GM18499 (cell line): ENCODE data around the gene LPCAT2.

Source experiments
- ATAC-seq: cut with Tn5 transposase; IDR thresholded peaks from one replicate; pipeline ENCODE4 v1.9.1; 2021; ENCODE audit warnings: moderate number of reproducible peaks; ENCODE audit not compliant: insufficient read depth, unreplicated experiment

Gene LPCAT2

DNA sequence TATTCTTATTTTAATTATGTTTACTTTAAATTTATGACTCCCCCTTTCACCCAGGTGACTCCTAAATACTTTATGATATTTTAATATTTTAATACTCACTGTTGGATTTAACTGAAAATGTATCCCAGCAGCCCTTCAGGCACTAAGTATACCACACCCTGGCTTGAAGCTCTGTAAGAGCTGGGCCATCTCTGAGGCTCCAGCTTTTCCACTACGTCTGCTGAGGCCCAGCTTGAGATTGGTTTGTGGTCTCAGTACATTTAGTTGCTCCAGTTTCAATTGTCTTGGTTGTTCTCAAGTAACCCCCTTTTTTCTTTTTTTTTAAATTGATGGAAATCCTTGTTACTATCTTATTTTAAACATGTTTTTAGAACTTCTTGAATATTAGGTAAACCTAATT, 30.6 kb downstream of the LPCAT2 start:
- no peak for ATAC-seq

DNA sequence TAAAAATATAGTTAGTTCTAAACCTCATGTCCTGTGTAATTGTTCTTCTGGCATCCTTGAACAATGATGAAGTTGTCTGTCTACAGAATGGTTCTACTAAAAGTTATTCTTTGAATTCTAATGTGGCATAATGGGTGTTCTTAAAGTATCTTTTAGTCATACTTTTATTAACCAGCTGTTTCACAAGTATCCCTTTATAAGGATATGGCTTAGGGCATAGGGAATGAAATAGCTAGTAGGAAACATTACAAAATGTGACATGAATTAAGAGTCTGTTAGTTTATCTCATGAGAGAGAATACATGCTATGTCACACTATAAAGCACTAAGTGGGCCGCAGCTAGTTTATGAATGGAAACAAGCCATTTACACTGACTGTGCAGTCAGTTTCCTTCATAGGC, 31.3 kb downstream of the LPCAT2 start:
- ATAC-seq, result no peak

DNA sequence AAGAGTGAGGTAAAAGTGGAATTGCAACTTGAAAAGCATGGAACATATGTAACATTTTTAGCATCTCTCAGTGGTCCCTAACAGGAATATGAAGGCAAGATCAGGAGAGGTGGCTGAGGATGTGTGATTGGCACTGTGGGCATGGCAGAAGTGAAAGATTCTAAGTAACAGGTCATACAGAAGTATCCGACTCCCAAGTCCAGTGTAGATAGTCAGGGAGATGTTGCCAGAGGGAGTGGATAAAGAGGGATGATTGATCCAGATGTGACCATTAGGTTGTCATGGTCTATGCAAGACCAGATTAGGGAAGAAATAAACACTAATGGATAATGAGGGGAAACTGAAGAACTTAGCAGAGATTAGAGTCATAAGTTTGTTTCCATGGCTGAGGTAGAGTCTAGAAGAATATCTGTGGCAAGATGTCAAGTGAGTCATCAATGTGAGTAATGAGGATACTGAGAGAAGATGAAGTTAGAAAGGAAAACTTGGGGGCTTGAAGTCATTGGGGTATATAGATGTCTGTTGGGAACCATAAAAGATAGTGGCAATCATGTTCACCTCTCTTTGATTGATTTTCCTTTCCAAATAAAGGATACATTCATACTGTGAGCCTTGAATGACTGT, 33.7 kb downstream of the LPCAT2 start:
- ATAC-seq, result no peak

DNA sequence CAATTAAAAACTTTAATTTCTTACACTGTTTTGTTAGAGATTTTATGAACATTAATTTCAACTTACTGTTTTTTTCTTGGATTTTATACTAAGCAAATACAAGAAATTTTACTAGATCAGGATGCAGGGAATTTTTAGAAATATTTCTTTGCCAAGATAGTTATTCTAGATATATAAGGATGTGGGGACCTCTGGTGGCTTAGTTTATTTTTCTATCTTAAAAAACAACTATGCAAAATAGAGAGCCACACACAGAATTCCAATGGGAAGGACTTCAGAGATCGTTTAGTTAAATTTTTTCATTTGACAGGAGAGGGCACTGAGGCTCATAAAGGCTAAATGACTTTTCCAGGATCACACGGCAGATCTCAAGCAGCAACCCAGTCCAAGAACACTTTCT, 34.6 kb downstream of the LPCAT2 start:
- no peak for ATAC-seq

DNA sequence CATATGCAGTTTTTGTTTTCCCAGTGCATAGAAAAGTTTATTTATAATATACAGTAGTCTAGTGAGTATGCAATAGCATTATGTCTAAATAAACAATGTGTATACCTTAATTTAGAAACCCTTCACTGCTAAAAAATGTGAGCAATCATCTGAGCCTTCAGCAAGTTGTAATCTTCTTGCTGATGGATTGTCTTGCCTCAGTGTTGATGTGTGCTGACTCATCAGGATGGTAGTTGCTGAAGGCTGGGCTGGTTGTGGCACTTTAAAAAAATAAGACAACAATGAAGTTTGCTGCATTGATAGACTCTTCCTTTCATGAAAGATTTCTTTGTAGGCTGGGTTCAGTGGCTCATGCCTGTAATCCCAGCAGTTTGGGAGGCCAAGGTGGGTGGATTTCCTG, 43.7 kb downstream of the LPCAT2 start:
- no peak for ATAC-seq

DNA sequence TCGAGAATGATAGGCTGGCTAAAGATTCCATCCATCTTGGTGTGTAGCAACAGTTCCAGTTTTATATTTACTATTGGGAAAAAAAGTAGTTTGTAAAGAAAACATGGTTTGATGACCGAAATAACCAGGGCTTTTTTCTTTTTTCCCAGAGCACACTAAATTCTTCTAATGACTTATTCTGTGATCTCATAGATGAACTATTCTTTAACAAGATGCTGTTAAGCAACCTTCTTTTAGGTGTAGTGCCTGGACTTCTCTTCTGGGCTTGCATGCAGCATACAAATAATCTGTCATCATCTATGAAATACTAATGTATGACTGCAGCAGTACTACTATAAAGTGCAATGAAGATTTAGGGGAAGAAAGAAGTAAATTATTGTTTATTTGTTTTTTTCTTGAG, 46.6 kb downstream of the LPCAT2 start:
- ATAC-seq, result no peak

DNA sequence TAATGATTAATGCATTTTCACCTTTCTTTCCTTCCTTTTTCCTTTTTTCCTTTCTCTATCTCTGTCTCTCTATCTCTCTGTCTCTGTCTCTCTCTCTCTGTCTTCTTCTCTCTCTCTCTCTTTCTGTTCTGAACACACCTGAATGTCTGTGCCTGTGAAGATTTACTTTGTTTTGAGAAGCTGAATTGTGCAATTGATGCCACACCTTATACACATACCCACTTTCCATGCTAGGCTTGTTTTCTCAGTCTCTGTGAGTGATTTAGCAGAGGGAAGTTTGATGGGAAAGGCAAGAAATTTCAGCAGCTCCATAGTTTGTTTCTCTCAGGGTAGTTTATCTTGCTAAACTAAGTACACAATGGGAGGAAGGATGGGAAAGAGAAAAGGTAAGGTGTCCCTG, 48.3 kb downstream of the LPCAT2 start:
- ATAC-seq, result no peak

DNA sequence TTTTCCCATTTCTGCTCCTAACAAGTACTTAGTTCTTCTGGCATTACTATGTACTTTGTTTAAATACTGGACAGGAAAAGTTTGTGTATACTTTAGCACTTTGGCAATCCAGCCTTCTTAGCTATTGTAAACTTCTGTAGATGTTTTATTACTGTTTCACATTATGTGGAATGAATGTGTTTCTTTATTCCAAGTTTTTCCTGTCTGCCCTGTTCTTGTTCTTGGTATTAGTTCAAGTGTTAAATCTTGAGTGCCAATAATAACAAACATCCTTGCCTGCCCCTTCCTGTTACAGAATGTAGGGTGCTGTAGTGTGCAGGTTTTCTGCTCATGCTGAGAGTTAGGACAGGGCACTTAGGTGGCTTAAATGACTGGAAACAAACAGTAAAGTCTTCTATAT, 50.4 kb downstream of the LPCAT2 start:
- no peak for ATAC-seq

DNA sequence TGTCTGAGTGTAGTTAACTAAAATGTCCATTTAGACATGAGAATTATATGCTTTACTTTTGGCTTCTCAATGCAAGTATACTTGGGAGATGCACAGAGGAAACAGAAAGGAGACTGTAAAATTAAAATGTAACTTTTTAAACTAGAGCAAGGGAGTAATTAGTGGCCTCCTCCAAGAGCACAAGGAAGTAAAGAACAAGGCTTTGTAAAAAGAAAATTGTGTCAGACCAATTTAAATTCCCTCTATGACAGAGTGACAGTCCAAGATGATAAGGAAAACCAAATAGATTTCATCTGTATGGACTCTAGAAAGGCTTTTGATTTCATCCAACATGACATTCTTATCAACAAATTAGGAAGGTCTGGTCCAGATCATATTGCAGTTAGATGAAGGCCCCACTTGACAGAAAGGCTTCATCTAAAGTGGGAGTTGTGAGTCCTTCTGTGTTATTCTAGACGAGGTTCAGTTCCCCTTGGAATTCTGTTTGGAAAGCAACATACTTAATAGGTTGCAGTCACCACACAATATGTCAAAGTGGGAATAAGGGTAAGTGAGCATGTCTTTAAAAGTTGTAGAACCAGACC, 51.2 kb downstream of the LPCAT2 start:
- ATAC-seq, result no peak

DNA sequence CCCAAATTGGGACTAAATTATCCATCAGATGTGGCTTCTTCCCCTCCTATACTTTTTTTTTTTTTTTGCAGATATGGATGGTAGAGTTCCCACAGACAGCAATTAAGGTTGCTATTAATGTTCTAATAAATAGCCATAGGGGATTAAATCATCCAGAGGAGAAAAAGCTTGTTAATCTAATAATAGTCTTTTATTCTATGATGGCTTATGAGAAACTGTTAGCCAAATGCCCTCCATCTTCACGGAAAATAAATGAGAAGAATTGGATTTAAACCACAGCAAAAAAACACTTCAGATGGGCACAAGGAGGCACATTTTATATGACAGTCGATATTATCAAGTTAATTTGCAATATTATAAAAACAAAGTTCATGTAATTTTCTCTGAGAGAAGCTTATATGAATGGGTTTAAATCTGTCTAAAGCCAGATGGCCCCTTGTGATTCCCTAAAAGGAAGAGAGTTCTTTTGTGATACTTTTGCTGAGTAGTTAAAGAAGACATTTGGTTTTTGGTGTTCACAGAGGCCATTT, 52.5 kb downstream of the LPCAT2 start:
- no peak for ATAC-seq

DNA sequence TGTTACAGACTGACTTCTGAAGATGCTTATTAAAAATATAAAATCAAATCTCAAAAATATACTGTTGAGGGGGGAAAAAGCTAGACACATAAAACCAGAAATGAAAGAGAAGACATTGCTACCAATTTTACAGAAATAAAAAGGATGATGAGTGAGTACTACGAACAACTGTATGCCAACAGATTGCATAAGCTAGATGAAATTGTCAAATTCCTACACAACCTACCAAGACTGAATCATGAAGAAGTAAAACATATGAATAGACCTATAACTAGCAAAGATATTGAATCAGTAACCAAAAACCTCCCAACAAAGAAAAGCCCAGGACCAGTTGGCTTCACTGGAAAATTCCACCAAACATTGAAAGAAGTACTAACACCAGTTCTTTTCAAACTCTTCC, 54.1 kb downstream of the LPCAT2 start:
- no peak for ATAC-seq

DNA sequence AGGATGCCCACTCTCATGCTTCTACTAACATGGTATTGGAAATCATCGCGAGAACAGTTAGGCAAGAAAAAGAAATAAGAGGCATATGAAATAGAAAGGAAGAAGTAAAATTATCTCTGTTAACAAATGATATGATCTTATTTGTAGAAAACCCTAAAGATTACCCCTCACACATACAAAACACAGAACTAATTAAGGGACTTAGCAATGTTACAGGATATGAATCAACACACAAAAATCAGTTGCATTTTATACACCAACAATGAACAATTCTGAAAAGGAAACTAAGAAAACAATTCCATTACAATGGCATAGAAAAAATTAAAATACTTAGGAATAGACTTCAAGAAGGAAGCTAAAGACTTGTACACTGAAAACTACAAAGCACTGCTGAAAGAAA, 54.9 kb downstream of the LPCAT2 start:
- ATAC-seq, result no peak

DNA sequence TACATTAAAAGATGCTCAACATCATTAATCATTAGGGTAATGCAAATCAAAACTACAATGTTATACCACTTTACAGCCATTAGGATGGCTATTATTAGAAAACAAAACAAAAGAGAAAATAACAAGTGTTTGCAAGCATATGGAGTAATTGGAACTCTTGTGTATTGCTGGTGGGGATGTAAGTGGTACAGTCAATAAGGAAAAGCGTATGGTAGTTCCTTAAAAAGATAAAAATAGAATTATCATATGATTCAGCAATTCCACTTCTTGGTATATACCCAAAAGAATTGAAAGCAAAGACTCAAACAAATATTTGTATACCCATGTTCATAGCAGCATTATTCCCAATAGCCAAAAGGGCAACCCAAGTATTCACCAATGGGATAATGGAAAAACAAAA, 56.2 kb downstream of the LPCAT2 start:
- ATAC-seq, result no peak

DNA sequence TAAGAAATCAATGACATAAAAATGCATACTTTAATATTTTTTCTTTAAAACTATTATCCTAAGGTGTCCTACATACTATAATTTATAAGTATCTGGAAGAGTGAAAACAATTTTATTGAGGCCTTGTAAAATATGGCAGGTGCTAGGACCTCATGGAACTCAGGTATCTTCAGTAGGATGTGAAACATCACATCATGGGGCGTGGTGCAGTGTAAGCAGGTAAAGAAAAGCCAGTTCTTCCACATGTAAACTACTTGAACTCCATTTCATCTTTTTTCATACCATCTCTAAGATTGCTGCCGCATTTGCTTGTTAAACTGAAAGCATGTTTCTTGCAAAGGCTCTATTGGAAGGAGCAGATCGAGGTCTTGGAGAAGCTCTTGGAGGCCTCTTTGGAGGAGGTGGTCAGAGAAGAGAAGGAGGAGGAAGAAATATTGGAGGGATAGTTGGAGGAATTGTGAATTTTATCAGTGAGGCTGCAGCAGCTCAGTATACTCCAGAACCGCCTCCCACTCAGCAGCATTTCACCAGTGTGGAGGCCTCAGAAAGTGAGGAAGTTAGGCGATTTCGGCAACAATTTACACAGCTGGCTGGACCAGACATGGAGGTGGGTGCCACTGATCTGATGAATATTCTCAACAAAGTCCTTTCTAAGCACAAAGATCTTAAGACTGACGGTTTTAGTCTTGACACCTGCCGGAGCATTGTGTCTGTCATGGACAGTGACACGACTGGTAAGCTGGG, 57.7 kb downstream of the LPCAT2 start, which contains the start of gene CAPNS2:
TSS of gene CAPNS2 (plus strand) at position 253 of the 744 bp plus-strand sequence. CDS start at position 326, 73 bp downstream.
- no peak for ATAC-seq

DNA sequence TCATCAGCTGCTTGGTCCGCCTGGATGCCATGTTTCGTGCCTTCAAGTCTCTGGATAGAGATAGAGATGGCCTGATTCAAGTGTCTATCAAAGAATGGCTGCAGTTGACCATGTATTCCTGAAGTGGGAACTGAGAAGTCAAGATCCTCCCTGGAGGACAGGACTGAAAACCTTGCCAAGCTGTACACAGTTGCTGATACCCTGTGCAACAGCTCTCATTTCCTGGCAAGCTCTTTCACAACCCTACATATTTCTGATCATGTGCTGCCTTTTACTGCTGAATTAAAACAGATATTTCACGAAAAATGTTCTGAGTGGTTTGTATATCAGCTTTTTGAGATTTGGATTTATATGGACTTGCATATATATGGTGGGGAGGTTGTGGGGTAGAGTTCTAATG, 58.5 kb downstream of the LPCAT2 start:
- no peak for ATAC-seq

DNA sequence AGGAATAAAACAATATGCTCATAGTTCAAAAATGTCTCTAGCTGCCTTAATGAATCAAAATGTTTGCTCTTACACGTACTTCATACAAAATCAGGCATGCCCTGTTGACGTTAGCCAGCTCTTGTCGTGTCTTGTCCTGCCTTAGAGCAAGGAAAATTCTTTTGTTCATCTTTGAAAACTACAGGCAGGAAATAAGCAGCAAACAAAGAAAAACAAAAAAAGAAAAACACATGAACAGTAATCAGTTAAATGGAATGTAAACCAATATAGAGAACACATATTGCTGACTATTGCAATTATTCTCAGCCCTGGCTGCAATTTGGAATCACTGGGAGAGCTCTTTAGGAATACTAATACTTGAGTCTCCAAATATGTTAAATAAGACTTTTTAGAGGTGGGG, 59.3 kb downstream of the LPCAT2 start:
- ATAC-seq, result no peak

DNA sequence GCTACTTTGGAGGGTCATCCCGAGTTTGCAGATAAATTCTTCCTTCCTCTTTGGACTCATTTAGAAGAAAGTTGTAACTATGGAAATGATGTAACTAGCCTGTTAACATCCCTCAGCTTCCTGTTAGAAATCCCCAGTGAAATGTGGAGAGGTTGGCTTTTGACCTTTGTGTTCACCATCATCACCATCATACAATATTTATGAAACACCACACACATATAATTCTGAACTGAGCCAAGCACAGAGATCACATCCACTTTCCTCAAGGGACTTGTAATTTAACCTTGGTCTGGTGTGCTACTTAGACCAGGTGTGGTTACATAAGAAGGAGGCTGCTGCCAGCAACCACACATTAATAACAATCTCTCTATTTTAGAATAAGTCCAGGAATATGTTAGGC, 60.2 kb downstream of the LPCAT2 start:
- no peak for ATAC-seq

DNA sequence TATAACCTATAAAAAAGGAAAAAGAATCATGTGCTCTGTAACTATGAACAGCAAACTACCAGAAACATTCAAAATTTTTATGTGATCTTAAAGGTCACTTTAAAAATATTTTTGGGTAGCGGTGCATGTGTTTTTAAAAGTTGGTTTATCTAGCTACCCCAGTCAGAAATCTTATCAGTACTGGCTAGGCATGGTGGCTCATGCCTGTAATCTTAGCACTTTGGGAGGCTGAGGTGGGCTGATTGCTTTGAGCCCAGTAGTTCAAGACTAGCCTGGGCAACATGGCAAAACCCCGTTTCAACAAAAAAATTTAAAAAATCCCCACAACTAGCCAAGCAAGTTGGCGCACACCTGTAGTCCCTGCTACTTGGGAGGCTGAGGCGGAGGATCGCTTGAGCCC, 61.3 kb downstream of the LPCAT2 start:
- no peak for ATAC-seq

DNA sequence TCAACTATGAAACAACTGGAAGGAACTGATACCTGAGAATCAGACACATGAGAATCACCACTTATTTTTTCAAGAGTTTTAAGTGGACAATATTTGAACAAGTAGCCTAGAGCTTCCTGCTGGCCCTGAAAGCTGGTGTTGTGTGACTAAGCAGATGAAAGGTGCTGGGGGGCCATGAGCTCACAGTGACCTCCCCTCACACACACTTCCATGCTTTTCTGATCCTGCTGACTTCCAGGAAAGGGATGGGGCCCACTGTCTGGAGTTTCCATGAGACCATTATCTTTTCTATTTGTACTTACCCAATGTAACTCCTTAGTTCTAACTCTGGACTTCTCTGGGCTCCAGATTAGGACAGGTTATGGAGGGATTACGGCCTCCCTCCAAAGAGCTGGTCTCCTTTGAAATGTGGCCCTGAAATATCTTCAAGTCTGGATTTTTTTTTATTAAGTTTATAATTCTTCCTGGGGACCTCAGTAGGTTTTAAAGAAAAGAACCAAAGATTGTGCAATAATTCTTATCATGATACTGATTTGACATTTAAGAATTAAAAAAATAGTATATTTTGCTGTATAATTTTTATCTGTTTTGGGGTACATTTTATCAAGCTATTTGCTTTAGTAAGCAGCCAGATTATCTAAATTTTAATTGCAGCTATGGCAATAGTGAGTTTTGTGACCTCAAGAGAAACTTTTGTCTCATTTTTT, 62.5 kb downstream of the LPCAT2 start:
- ATAC-seq, result no peak

DNA sequence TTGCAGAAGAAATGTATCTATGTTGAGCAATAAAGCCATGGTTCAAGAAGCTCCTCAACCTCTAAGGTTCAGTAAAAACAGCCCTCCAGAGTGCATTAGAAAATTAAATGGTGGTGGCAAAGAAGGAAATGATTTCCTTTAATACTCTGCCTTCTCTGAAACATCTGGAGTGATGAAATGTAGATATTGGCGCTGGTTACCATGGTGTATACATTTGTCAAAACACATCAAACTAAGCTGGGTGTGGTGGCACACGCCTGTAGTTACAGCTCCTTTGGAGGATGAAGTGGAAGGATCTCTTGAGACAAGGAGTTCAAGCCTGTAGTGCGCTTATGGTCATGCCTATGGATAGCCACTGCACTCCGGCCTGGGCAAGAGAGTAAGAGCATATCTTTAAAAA, 63.6 kb downstream of the LPCAT2 start:
- ATAC-seq, result no peak

DNA sequence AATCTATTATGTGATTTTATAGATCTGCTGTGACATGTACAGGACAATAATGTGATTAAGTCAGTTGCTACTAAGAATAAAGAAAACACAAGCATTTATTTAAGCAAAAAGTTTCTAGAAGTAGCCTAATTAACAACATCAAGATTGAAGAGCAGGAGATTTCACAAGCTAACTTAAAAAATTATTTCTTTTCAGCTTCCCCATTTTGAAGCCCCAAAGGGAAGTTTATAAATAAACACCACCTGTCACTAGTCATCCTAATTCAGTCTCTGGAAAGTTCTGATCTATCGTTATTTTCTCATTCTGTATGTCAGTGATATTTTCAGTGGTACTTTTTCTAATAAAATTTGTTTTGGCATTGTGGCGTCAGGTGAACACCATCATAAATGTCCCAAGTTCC, 65.9 kb downstream of the LPCAT2 start:
- no peak for ATAC-seq
